Activated naive CD4-positive, alpha-beta T cell (primary cell): ENCODE measurements around the gene PPP2R2D.

Experiments
- DNase-seq, 4 experiments: peaks; one replicate each; lab custom pipeline; 2025; lab: John Stamatoyannopoulos, UW

The PPP2R2D gene

DNA sequence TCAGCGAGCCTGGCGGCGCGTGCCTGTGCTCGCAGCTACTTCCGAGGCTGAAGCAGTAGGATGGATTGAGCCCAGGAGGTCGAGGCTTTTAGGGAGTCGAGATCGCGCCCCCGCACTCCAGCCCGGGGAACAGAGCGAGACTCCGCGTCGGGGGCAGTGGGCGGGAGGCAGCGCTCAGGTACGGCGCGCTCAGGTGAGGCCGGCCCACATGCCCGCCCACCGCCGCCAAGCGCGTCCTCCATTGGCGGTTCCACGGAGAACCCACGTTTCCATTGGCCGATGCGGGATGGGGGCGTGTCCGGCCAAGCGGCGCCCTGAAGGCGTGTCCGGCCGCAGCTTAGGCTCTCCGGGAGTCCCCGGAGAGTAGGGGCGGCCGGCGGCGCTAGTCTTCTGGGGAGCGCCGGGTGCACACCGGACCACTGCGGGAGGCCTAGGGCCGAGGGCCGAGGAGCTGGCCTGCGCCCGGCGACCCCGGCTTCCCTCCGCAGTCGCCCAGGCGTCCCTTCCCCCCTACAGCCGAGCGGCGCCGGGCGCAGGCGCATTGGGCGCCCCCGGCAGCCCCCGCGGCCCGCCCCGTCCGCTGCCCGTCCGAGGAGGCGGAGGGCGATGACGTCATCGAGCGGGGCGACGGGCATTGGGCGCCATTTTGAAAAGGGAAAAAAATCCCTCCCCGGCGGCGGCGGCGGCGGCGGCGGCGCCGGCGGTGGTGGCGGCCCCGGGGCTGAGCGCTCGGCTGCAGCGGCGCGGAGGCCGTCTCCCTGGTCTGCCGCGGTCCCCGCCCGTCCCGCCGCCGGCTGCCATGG, at the start of gene PPP2R2D:
Gene PPP2R2D (plus strand): TSS at position 659 of the 803 bp plus-strand sequence. CDS start 141 bp downstream, at position 800.
- DNase-seq: peak; percentile 85 to 95 (median 87)

DNA sequence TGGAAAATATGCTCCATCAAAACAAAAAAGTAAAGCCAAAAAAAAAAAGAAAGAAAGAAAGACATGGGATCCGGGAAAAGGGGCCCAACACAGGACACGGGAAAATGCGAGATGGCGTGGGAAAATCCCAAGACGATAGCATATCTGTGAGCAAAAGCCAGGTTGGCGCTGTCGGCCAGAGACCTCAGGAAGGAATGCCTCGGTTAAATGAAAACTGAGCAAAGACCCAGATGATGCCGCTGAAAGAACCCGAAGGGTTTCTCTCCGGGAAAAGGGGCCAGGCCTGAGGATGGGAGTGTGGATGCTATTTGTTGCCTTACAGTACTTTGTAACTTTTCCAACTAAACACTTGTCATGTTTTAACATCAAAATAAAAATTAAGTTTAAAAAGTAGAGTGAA, 49.5 kb upstream of the PPP2R2D start:
- DNase-seq: no peak

DNA sequence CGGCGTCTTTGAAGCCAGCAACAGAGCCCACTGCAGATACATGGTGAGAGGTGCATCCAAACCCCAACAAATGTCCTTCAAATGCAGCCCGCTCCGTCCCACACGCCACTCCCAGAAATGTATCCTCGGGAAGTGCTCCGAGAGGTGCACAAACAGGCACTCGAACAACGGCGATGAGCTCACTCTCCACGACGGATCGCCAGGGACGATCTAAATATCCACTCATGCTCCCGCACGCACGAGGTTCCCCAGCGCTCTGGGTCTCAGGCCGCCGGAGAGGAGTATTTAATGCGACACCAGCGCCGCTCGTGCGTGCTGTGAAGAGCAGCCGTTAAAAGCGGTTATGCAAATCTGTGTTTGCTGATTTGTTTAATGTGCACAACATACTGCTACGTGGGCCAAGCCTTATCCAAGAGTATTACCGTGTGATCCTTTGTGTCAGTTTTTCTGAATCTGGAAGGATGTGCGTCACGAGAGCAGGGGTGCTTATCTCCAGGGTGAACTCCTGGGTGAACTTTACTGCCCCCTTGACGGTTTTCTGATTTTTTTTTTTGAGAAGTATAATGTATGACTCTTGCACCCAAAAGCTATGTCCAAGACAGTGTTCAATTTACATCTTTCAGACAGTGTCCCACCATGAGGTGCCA, 48.5 kb upstream of the PPP2R2D start:
- DNase-seq: no peak

DNA sequence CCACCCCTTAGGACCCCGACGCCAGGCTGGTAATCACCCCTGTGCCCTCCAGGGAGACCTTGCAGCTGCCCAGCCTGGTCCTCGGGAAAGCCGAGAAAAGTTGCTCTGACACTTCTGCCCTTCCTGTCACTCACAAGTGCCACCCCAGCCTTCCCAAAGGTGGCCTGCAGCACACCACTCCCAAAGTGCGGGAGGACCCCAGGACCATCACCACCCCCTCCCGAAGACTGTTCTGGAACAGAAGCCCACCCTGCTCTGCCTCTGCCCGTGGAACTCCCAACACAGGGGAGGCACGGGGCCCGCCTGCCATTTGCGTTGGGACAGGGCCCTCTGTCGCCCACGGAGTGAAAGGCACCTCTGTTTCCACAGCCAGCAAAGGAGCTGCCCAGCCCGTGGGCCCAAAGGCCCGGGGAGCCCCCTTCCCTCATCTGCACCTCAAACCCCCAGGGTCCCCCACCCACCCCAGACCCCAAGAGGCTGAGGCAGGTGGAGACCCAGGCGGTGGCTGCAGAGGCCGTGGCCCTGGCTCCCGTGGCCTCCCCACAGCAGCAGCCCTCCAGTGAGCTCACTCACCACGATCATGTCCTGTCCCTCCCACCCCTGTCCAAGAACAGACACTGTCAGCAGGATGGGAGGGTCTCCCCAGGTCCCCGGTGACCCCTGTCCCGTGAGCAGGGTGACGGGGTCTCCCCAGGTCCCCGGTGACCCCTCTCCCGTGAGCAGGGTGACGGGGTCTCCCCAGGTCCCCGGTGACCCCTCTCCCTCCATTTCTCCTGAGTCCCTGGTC, 47.8 kb upstream of the PPP2R2D start:
- DNase-seq: no peak

DNA sequence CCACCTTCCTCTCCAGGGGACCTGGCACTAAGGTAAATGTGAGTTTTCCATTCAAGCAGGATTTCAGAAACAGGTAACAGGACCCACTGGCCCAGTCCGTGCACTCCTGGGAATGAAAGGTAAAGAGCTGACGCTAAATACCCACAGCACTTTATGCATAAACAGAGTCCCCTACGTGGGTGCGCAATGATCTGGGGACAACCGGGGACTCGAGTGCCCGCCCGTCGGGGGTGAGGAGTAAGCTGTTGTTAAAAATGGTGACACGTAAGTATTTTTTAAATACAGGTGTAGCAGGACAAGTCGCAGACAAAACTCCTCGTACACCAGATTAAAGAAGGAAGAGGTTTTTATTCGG, 47.2 kb upstream of the PPP2R2D start:
- no peak for DNase-seq

DNA sequence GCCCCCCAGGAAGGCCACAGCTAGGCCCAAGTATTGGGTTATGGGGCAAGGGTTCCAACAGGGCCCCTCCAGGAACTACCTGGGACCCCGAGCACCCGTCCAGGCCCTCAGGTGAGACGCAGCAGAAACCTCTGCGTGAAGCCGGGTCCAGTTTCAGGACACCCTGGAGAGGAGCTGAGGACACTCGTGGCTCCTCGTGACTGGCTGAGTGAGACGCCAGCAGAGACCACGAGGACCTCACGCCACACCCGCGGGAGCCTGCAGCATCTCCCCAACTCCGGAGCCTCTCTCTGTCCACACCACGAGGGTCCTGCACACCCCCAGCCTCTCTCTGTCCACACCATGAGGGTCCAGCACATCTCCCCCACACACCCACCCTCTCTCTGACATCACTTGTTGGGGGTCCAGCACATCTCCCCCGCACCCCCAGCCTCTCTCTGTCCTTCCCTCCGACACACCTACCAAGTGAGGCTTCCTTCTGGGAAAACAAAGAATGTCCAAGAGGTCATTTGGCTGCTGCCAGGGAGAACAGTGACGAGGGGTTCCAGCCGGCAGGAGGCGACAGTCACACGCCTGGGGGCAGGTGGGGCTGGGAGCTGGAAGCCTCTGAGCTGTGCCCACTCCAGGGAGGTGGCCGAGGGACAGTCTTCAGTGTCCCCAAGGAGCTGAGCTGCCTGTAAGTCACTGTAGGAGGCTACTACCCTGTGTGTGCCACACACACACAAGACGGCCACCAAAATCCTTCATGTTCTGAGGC, 46.1 kb upstream of the PPP2R2D start:
- no peak for DNase-seq

DNA sequence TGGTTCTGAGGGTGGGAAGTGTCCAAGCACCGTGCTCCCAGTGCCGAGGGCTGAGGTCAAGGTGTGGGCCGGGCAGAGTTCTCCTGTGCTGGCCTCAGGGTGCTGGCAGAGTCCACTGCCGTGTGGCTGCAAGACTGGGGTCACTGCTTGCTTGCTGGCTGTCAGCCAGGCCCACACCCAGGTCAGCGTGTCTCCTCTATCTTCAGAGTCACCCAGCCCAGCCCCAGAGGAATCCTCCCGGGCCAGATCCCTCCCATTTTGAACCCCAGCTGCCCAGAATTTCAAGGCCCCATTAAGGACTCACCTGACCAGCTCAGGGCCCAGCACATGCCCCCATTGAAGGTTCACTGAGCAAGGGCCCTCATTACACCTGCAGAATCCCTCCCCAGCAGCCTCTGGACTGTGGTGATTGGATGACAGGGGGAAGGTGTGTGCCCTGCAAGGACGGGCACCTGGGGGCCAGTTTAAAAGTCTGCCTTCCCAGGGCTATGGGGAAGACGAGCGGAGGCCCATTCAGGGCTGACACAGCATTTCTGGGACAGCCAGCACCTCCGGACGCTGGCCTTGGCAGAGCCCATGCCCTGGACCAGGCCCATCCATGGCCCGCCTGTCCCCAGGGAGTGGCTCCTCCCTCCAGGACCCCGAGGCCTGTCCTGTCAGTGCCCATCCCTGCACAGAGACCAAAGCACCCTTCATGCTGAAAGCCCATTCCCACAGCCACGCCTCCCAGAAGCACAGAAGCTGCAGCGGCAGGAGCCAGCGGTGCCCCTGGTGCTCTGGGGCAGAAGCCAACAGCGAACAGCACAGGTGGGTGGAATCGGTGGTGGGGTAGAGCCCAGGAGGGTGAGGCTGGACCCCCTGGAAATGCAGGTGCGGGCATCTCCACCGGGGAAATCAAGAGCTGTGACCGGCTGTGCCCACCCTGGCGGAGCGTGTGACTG, 45.1 kb upstream of the PPP2R2D start:
- DNase-seq: no peak

DNA sequence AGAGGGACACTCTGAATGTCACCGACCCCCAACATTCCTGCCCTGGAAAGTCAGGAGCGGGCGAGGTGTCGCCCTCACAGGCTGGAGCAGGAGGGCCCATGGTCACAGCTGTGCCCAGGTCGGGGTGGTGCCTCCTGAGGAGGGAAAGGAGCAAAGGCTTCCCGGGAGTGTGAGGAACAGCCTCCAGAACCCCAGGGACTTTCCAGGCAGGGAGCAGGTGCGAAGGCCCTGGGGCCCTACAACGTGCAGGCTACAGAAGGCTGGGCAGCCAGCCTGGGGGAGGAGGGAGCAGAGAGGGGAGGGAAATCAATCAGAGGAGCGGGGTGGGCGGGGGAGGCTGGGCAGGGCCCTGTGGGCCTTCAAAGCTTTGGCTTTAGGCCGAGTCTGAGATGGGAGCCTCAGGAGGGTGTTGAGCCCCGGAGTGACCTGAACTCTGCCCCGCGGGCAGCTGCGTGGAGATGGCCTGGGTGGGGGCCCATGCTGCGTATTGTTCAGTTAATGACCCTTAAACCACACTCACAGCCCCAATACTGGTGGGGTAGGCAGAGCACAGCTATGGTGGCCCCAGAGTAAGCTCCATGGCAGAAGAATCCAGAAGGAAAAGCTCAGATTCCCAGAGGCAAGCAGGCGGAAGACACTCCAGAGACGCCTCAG, 44.2 kb upstream of the PPP2R2D start:
- DNase-seq: no peak

DNA sequence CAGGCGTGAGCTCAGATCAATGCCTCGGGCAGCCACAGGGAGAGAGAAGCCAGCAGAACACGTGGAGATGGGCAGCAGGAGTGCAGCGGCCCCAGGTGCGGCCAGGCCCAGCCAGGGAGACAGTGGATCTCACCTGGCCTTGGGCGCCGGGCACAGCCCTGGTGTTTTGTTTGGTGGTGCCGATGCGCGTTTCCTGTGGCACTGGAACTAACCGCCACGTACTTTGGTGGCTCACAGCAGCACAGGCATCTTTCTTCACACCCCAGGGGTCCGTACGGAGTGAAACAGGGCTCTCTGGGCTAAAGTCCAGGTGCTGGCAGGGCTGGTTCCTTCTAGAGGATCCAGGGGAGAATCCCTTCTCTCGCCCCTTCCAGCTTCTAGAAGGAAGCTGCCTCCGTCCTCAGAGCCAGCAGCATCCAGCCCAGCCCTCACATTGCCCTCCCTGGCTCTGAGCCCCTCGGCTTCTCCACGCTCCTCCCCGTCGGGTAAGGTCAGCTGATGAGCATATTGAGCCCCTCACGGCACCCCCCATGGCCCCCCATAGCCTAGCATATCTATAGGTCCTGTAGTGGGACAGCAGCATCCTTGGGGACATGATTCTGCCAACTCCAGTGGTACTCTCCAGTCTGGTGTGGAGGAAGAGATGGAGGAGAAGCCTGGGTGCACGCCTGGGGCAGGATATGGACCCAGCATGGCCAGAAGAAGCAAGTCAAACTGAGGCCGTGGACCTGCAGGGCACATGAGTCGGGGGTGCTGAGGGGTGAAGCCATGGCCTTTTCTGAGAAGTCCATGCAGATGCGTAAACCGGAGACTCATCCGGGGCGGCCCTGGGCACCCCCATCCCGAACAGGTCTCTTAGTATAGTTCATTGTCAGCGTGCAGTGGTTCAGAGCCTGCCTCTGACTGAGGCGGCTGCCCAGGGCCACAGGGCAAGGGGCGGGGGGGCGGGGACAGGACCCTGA, 43.4 kb upstream of the PPP2R2D start:
- DNase-seq: no peak

DNA sequence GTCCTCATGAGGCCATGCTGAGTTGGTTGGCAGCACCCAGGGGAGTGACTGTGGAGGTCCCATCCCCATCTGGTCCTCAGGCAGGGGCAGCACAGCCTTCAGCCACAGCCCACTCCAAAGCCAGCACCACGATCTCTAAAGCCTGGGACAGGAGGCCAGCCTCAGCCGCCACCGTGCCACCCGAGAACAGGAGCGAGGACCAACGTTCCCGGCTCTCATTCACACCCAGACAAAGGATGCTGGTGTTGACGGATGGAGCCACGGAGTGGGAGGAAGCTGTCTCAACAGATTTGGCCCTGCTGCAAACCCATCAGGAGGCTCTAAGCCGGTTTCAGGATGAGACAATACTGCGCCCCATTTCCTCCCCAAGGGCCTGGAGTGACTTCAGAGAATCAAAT, 42.7 kb upstream of the PPP2R2D start:
- DNase-seq: no peak

DNA sequence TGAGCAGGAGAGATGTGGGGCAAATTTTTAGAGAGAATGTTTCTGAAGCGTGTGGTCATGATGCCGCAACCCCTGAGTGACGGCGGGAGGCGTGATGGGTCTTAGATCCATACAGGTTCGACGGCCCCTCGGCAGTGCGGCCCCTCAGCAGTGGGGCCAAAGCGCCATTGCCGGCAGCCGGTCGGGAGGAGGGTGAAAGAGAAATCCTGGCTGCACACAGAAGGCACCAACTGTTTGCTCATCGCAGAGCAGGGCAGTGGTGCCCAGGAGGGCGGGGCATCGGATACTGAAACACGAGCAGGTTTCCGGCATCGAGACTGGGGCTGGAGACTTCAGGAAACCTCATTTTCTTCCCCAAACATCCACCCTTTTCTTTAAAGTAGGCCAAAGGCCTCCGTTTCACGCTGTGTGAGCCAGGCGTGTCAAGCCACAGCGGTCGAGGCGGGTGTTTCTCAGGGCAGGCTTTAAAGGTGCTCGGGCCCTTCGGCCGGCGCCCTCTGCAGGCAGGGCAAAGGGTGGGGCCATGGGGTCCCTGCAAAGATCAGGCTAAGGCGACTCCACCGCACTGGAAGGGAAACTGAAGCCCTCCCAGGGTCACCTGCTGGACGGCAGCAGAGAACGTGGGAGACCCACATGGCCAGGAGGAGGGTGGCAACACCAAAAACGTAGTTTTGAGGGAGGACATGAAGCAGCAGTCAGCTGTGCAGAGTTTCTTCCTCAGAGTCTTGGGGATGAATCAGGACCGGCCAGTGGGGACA, 42.0 kb upstream of the PPP2R2D start:
- no peak for DNase-seq

DNA sequence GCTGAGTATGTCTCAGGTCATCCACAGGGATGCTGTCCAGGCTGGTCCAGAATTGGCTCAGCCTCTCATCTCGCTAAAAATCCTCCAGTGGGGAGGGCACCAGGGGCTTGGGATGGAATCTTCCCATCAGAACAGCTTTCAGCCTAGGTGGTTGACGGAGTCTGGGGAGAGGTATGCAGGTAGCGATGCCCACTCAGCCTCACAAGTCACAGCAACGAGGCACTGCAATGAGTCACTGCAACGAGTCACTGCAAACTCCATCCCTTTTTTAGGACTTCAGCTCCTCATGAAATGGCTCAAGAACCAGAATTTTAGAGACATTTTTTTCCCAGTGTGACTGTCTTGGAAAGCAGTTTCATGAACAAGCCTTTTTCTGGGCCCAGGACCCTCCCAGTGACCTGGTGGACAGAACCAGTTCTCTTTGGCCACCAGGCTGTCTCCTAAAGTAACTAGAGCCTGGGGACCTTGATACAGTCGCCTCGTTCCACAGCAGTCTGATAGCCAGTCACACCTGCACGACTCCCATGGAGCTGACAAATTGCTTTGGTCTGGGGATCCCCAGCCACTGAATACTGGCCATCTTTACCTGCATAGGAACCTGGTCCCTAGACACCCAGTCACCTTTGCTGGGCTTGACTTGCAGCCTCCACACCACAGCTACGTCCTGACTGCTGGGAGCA, 41.3 kb upstream of the PPP2R2D start:
- DNase-seq: no peak

DNA sequence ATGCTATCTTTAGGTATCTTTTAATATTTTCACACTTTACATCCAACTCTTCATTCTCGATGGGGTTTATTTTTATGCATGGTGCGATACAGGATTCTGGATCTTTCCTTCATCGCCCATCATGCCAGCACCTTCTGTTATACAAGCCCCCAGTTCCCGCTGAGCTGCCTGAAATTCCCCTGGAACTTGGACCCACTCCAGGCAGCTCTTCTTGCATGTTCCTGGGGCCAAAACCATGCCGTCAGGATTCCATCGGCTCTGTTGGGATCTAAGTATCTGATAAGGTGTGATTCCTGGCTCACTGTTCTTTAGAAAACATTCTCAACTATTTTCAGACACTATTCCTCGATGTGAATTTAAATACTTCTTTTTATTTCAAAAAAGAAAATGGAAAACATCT, 40.5 kb upstream of the PPP2R2D start:
- no peak for DNase-seq

DNA sequence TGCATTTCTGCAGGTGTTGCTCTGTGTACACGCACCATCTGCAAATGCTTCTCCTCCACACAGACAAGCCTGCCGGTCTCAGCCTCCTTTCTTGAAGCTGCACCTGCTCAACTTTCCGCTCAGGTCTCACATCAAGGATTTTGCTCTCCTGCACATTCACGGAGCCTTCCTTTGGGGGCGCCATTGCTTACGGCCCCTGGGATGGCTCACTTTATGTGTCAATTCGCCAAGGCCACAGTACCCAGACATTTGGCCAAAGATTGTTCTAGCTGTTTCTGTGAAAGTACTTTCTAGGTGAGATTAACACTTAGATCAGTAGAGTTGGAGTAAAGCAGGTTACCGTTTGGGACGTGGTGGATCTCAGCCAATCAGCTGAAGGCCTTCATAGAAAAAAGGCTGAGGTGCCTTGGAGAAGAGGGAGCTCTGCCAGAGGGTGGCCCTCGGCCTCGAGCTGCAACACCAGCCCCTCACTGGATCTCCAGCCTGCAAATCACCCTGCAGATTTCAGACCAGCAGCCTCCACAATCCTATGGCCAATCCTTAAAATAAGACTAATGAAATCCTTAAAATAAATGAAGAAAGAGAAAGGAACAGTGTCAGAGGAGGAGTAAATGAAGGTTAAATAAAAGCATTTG, 39.9 kb upstream of the PPP2R2D start:
- no peak for DNase-seq

DNA sequence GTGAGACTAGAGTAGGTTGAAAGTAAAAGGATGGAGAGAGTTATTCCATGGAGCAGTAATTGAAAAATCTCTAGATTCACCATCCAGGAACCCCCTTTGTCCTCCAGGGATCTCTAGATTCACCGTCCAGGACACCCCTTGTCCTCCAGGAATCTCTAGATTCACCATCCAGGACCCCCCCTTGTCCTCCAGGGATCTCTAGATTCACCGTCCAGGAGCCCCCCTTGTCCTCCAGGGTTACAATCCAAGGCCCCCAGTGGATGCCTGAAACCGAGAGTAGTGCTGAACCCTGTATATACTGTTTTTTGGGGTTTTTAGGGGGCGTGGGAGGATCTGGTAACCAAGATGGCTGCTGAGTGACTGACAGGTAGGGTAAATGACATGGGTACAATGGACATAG, 38.3 kb upstream of the PPP2R2D start:
- DNase-seq: no peak

DNA sequence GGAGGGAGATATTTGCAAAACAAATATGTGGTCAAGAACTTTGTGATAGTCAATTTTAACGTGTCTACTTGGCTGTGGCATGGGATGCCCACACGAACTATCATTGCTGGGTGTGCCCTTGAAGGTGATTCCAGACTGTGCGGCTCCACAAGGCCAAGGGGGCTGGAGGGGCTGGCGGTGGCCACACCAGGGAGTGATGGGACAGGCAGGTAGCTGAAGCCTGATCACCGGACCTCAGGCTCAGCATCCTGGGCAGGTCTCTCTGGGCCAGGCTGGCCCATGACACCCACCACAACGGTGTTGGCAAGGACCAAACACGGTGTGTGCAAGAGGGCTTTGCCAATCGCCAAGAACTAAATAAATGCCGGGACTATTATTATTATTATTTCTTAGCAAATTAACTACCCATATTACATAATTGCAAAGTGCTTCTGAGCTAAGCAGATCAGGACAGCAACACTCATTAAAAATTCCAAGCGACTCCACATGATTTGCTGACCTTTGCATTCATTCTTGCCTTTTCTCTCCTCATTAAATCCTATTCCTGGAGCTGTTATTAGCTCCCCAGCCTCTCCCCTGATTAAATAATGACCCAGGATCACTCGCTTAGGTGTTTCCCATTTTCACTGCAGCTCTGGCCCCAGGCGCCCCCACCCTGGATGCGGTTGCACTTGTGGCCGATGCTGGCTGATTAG, 35.4 kb upstream of the PPP2R2D start:
- DNase-seq: no peak

DNA sequence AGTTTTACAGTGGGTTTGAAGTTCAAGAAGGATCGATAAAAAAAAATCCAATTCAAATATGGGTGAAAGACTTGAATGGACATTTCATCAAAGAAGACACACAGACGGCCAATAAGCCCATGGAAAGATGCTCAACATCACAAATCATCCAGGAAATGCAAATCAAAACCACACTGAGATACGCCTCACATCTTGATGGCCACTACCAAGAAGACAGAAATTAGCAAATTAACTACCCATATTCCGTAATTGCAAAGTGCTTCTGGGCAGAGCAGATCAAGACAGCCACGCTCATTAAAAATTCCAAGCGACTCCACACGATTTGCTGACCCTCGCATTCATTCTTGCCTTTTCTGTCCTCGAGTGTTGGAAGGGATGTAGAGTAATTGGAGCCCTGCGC, 34.1 kb upstream of the PPP2R2D start:
- DNase-seq: no peak
